Gastroesophageal sphincter (tissue), 3 donors: ENCODE results near the gene FAM149A.
A peak's percentile ranks its signal among the peaks of the same experiment; 100 is the strongest.

Source experiments
- CTCF ChIP-seq, 4 experiments: fragments of 200-600 bp in 2 of 4; fragments of 450-650 bp in 2 of 4; sonication (generic) in 1 of 4; IDR thresholded peaks; one replicate each; pipeline ENCODE4 v1.5.1; 2017 to 2019; ENCODE audit warnings: antibody characterized with exemption in 4 of 4, mild to moderate bottlenecking in 2 of 4, moderate library complexity in 2 of 4
- EP300 ChIP-seq: sonication (generic); formaldehyde crosslinking; IDR thresholded peaks from one replicate; pipeline ENCODE4 v1.6.1; 2017; ENCODE audit warnings: antibody characterized with exemption, mild to moderate bottlenecking
- POLR2A ChIP-seq, 2 donors: fragments of 450-650 bp; IDR thresholded peaks; one replicate each; pipeline ENCODE4 v1.6.1; 2017; ENCODE audit warnings: antibody characterized with exemption in 2 of 2, mild to moderate bottlenecking in 2 of 2, moderate library complexity in 1 of 2
- POLR2AphosphoS5 ChIP-seq: sonication (generic); formaldehyde crosslinking; IDR thresholded peaks from one replicate; pipeline ENCODE4 v1.6.1; 2017; ENCODE audit warnings: antibody characterized with exemption

- TF ChIP-seq EP300 (no peak), CTCF (IDR thresholded peaks at IDR 0.05) (peak in 3 of 4 experiments; percentile 28 to 59 (median 35)), POLR2A (IDR thresholded peaks at IDR 0.05) (peak; percentile 62 to 66), POLR2AphosphoS5 (peak; percentile 72)
Measured at GRCh38 chr4:186191200-186192065, 86.9 kb downstream of the FAM149A start, which contains the start of gene CYP4V2.
